B cell (primary cell): ENCODE measurements around the gene CHST1. TPM values are rescaled to one million over a fixed set of nuclear protein-coding genes. Genes with fewer than 3 reads are reported as not detected.

Experiments used
- ATAC-seq: fragments of 200-7000 bp; cut with Tn5 transposase; one replicate; pipeline ENCODE4 v1.10.0; 2021; ENCODE audit warnings: low read depth, mild to moderate bottlenecking, moderate number of reproducible peaks, moderate library complexity
- CTCF ChIA-PET: fragments of 350-600 bp; sonication (Branson Sonifier 250); formaldehyde crosslinking; loops from one replicate; lab custom pipeline; 2021; ENCODE audit warnings: antibody characterized with exemption, inconsistent platforms; lab: Charles Lee
- POLR2A ChIA-PET: fragments of 350-600 bp; sonication (Branson Sonifier 250); formaldehyde crosslinking; loops from one replicate; lab custom pipeline; 2021; ENCODE audit warnings: antibody characterized with exemption; lab: Charles Lee
- DNase-seq: peaks from one replicate; pipeline ENCODE4 v3.0.0; 2013
- H2AFZ ChIP-seq: 2 replicates; pipeline ENCODE4 v1.6.1; 2012; ENCODE audit warnings: mild to moderate bottlenecking, low read depth, low read length; ENCODE audit not compliant: insufficient read depth, poor library complexity, severe bottlenecking
- H3K27ac ChIP-seq, 2 donors: 1 replicate in 1 of 2; 2 replicates in 1 of 2; pipeline ENCODE4 v1.5.1; 2012 to 2013; ENCODE audit warnings: low read length in 2 of 2, mild to moderate bottlenecking in 2 of 2, moderate library complexity in 1 of 2
- H3K27me3 ChIP-seq, 4 experiments: fragments of 200-600 bp in 1 of 4; sonication (generic) in 1 of 4; replicated peaks in 1 of 4; 1 replicate in 2 of 4; 2 replicates in 2 of 4; pipeline versions ENCODE4 v1.6.1 to v1.7.0; 2013 to 2016; ENCODE audit warnings: low read length in 3 of 4, mild to moderate bottlenecking in 2 of 4, mixed read lengths in 1 of 4, moderate library complexity in 1 of 4; ENCODE audit not compliant: insufficient read depth in 4 of 4, control insufficient read depth in 3 of 4; ENCODE audit errors: control extremely low read depth in 1 of 4
- H3K36me3 ChIP-seq, 2 experiments: replicated peaks in 1 of 2; 1 replicate in 1 of 2; 2 replicates in 1 of 2; pipeline versions ENCODE4 v1.6.1 to v1.7.1; 2013; ENCODE audit warnings: low read length in 1 of 2; ENCODE audit not compliant: insufficient read depth in 2 of 2, control insufficient read depth in 1 of 2; ENCODE audit errors: control extremely low read depth in 1 of 2, extremely low read depth in 1 of 2
- H3K4me1 ChIP-seq, 2 donors: fragments of 200-600 bp in 1 of 2; sonication (generic) in 1 of 2; 1 replicate in 1 of 2; 2 replicates in 1 of 2; pipeline versions ENCODE4 v1.5.1 to v1.6.1; 2013 to 2017; ENCODE audit warnings: low read length in 2 of 2; ENCODE audit not compliant: control insufficient read depth in 2 of 2, insufficient read depth in 2 of 2
- H3K4me2 ChIP-seq: replicated peaks from 2 replicates; pipeline ENCODE3; 2012; ENCODE audit warnings: mild to moderate bottlenecking, low read depth, low read length; ENCODE audit not compliant: poor library complexity, severe bottlenecking
- H3K4me3 ChIP-seq, 5 experiments: fragments of 200-600 bp in 1 of 5; sonication (generic) in 1 of 5; 1 replicate in 3 of 5; 2 replicates in 2 of 5; pipeline versions ENCODE4 v1.5.1 to v1.7.0; 2011 to 2016; ENCODE audit warnings: low read length in 4 of 5, mild to moderate bottlenecking in 4 of 5, low read depth in 2 of 5, control low read depth in 1 of 5, moderate library complexity in 1 of 5; ENCODE audit not compliant: insufficient read depth in 1 of 5; ENCODE audit errors: control extremely low read depth in 1 of 5, extremely low read depth in 1 of 5
- H3K79me2 ChIP-seq: fragments of 200-600 bp; sonication (generic); one replicate; pipeline ENCODE4 v1.6.0; 2016; ENCODE audit warnings: low read length; ENCODE audit not compliant: control insufficient read depth, insufficient read depth
- H3K9ac ChIP-seq: fragments of 200-600 bp; sonication (generic); 2 replicates; pipeline ENCODE4 v1.6.1; 2017; ENCODE audit warnings: mild to moderate bottlenecking, low read length, moderate library complexity
- H3K9me3 ChIP-seq, 3 donors: one replicate each; pipeline versions ENCODE4 v1.6.1 to v1.7.1; 2013; ENCODE audit warnings: low read length in 2 of 3; ENCODE audit not compliant: control insufficient read depth in 2 of 3, insufficient read depth in 1 of 3; ENCODE audit errors: control extremely low read depth in 1 of 3
- H4K20me1 ChIP-seq: 2 replicates; pipeline ENCODE4 v1.6.0; 2012; ENCODE audit warnings: mild to moderate bottlenecking, low read length; ENCODE audit not compliant: insufficient read depth, control insufficient read depth, poor library complexity, severe bottlenecking
- H3K27ac Mint-ChIP-seq: one replicate; pipeline ENCODE4 v1.8.0; 2021; ENCODE audit warnings: mixed read lengths
- H3K27me3 Mint-ChIP-seq: one replicate; pipeline ENCODE4 v1.8.0; 2021; ENCODE audit warnings: mixed read lengths
- H3K4me1 Mint-ChIP-seq: one replicate; pipeline ENCODE4 v1.8.0; 2021; ENCODE audit warnings: mixed read lengths
- H3K4me3 Mint-ChIP-seq: one replicate; pipeline ENCODE4 v1.8.0; 2021; ENCODE audit warnings: mixed read lengths
- H3K9me3 Mint-ChIP-seq: one replicate; pipeline ENCODE4 v1.8.0; 2022; ENCODE audit warnings: mixed read lengths; ENCODE audit not compliant: insufficient read depth
- EZH2 ChIP-seq: IDR thresholded peaks from 2 replicates; pipeline ENCODE4 v1.6.1; 2012; ENCODE audit warnings: borderline replicate concordance, low read depth, mild to moderate bottlenecking, moderate library complexity, low read length; ENCODE audit not compliant: insufficient read depth, poor library complexity, severe bottlenecking
- WGBS: methylation state at CpG from one replicate; pipeline ENCODE4 v1.1.5; 2013; ENCODE audit warnings: missing lambda C conversion rate; ENCODE audit not compliant: insufficient coverage; 5-methylcytosine and 5-hydroxymethylcytosine counted together
- intact Hi-C: fragments of 100-400 bp; cut with micrococcal nuclease; formaldehyde crosslinking; loops from one replicate; pipeline ENCODE4 v1.10.0; 2022
- polyA plus RNA-seq: library from polyadenylated mRNA; depleted of rRNA; stranded (reverse); fragments of >200 nt; gene quantifications from 2 replicates; pipeline ENCODE4 v1.2.3, GENCODE V29; 2012
- total RNA-seq, 2 donors: library from RNA; stranded (reverse); fragments of 120-200 nt in 1 of 2; gene quantifications; 1 replicate in 1 of 2; 2 replicates in 1 of 2; pipeline versions ENCODE4 v1.2.3 to v1.2.4, GENCODE V29; 2013 to 2022
- TF ChIP-seq, protein P1 (sequence below): fragments of 200-600 bp; IDR thresholded peaks from one replicate; pipeline ENCODE4 v1.8.0; 2022; ENCODE audit warnings: antibody characterized with exemption, mild to moderate bottlenecking

CHST1 gene
- total and polyA plus RNA-seq, 2 donors (not counting 1 experiment from before 2014, with no cell fraction given) = not detected

DNA sequence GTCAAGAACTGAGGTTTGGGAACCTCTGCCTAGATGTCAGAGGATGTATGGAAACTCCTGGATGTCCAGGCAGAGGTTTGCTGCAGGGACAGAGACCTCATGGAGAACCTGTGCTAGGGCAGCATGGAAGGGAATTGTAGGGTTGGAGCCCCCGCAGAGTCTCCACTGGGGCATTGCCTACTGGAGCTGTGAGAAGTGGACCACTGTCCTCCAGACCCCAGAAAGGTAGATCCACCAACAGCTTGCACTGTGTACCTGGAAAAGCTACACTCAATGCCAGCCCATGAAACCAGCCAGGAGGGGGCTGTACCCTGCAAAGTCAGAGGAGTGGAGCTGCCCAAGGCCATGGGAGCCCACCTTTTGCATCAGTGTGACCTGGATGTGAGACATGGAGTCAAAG lies 29.5 kb downstream of the CHST1 start:
- no peaks in the 10 kb centered on the region for H3K79me2 ChIP-seq
- no peak overlapping the region for H3K9ac ChIP-seq
- intact Hi-C loops = no loop called here
- H3K4me3 ChIP-seq = no peak overlapping the region
- no peak overlapping the region for H3K27ac ChIP-seq
- peaks cover 36% of the 10 kb centered on the region for H3K27me3 Mint-ChIP-seq
- no peaks in the 10 kb centered on the region for H3K4me1 Mint-ChIP-seq
- H2AFZ ChIP-seq = no peak overlapping the region
- H3K27ac Mint-ChIP-seq = no peak overlapping the region
- ATAC-seq = no peak
- no peak overlapping the region for H3K4me2 ChIP-seq
- ChIA-PET POLR2A (no interaction called here), CTCF (no interaction called here)
- H3K27me3 ChIP-seq = no peaks in the 10 kb centered on the region
- H3K9me3 ChIP-seq = peaks cover 0 to 3% (median 2%) of the 10 kb centered on the region in 3 donors
- no peak overlapping the region for H3K4me3 Mint-ChIP-seq
- peaks cover 5% of the 10 kb centered on the region for H3K9me3 Mint-ChIP-seq
- DNase-seq = no peak
- 94% methylated on average over 1 of the region's 1 CpG for WGBS
- TF ChIP-seq, protein P1, sequence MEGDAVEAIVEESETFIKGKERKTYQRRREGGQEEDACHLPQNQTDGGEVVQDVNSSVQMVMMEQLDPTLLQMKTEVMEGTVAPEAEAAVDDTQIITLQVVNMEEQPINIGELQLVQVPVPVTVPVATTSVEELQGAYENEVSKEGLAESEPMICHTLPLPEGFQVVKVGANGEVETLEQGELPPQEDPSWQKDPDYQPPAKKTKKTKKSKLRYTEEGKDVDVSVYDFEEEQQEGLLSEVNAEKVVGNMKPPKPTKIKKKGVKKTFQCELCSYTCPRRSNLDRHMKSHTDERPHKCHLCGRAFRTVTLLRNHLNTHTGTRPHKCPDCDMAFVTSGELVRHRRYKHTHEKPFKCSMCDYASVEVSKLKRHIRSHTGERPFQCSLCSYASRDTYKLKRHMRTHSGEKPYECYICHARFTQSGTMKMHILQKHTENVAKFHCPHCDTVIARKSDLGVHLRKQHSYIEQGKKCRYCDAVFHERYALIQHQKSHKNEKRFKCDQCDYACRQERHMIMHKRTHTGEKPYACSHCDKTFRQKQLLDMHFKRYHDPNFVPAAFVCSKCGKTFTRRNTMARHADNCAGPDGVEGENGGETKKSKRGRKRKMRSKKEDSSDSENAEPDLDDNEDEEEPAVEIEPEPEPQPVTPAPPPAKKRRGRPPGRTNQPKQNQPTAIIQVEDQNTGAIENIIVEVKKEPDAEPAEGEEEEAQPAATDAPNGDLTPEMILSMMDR = no peak
- no peak for TF ChIP-seq EZH2
- H4K20me1 ChIP-seq = no peaks in the 10 kb centered on the region
- no peaks in the 10 kb centered on the region for H3K4me1 ChIP-seq
- no peaks in the 10 kb centered on the region for H3K36me3 ChIP-seq

DNA sequence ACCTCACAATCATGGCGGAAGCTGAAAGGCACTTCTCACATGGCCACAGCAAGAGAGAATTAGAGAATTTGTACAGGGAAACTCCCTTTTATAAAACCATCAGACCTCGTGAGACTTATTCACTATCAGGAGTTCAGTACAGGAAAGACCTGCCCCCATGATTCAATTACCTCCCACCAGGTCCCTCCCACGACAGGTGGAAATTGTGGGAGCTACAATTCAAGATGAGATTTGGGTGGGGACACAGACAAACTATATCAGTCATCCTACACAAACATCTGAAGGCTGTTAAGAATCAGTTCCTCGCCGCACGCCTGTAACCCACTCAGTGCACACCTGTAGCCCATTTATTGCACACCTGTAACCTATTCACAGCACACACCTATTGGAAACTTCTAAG lies 39.8 kb downstream of the CHST1 start:
- H3K27me3 Mint-ChIP-seq = peaks cover 47% of the 10 kb centered on the region
- H3K4me1 ChIP-seq = no peaks in the 10 kb centered on the region
- H3K4me1 Mint-ChIP-seq = no peaks in the 10 kb centered on the region
- no peak overlapping the region for H3K27ac Mint-ChIP-seq
- ChIA-PET CTCF (no interaction called here), POLR2A (no interaction called here)
- H3K9ac ChIP-seq = no peak overlapping the region
- H3K27ac ChIP-seq = no peak overlapping the region
- peaks cover 0 to 9% (median 2%) of the 10 kb centered on the region in 4 experiments for H3K27me3 ChIP-seq
- no peak for DNase-seq
- no peaks in the 10 kb centered on the region for H3K36me3 ChIP-seq
- H3K79me2 ChIP-seq = no peaks in the 10 kb centered on the region
- no peak for ATAC-seq
- H2AFZ ChIP-seq = no peak overlapping the region
- H3K9me3 Mint-ChIP-seq = peaks cover 2% of the 10 kb centered on the region
- H3K9me3 ChIP-seq = peaks cover 0 to 23% (median 9%) of the 10 kb centered on the region in 3 donors
- no peak overlapping the region for H3K4me3 Mint-ChIP-seq
- no peak overlapping the region for H3K4me2 ChIP-seq
- WGBS = 90% methylated on average over 2 of the region's 6 CpGs
- H4K20me1 ChIP-seq = no peaks in the 10 kb centered on the region
- intact Hi-C loops = no loop called here
- H3K4me3 ChIP-seq = no peak overlapping the region
- TF ChIP-seq EZH2 = no peak
- TF ChIP-seq, protein P1 = no peak
